Measurements from ENCODE around the gene GDAP1L1. TPM values are rescaled to one million over a fixed set of nuclear protein-coding genes. Genes with fewer than 3 reads are reported as not detected.

Gene GDAP1L1
- total RNA-seq, 4 donors from 2014 or later, result 0.41 TPM; not detected in 3

DNA sequence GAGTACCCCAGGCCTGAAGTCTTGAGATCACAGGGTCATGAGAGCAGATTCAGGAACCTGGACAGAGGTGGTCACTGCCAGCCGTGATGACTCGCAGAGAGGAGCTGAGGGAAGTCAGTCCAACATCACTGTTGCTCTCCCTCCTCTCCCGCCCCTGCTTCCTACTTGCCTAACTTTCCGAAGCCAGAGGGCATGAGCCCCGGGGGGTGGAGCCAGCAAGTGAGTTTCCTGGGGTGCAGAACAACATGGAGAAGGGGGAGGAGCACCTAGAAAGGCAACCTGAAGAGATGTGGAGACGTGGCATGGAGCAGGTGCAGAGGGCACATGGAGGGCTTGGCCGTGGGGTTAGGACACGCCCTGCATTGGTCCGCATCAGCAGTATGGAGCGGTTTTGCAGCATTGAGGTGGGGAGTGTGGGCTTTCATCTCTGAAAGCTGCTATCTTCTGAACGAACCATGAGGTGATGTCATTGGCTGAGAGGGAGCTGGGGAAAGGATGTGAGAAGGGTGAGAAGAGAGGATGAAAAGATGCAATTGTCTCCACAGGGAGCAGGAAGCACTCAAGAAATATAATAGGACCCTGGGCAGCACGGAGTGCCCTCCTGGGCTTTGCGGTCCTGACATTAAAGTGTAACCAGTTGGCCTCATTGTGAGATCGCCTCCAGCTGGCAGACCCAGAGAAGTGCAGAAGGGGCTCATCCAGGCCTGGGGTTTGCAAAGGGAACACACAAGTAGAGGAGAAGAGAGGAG lies 25.0 kb downstream of the GDAP1L1 start:
- H3K27me3 ChIP-seq, result no peaks in the 10 kb centered on the region
- H3K4me3 ChIP-seq, result no peak overlapping the region
- H3K9me3 ChIP-seq, result no peaks in the 10 kb centered on the region
- intact Hi-C loops (cut with DNase I; ENCODE audit: low total_unique reads), result no loop called here
- no peak for DNase-seq
- TF ChIP-seq, protein P1, sequence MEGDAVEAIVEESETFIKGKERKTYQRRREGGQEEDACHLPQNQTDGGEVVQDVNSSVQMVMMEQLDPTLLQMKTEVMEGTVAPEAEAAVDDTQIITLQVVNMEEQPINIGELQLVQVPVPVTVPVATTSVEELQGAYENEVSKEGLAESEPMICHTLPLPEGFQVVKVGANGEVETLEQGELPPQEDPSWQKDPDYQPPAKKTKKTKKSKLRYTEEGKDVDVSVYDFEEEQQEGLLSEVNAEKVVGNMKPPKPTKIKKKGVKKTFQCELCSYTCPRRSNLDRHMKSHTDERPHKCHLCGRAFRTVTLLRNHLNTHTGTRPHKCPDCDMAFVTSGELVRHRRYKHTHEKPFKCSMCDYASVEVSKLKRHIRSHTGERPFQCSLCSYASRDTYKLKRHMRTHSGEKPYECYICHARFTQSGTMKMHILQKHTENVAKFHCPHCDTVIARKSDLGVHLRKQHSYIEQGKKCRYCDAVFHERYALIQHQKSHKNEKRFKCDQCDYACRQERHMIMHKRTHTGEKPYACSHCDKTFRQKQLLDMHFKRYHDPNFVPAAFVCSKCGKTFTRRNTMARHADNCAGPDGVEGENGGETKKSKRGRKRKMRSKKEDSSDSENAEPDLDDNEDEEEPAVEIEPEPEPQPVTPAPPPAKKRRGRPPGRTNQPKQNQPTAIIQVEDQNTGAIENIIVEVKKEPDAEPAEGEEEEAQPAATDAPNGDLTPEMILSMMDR (IDR thresholded peaks at IDR 0.05), result no peak
- TF ChIP-seq POLR2A (IDR thresholded peaks at IDR 0.05), result no peak
- no peaks in the 10 kb centered on the region for H3K4me1 ChIP-seq
- H3K27ac ChIP-seq, result no peak overlapping the region
- no peaks in the 10 kb centered on the region for H3K36me3 ChIP-seq

- Histone ChIP-seq H3K9me3 (no peaks in the 10 kb centered on the region), H3K27me3 (no peaks in the 10 kb centered on the region), H3K36me3 (no peaks in the 10 kb centered on the region), H3K4me1 (no peaks in the 10 kb centered on the region), H3K27ac (no peak overlapping the region), H3K4me3 (no peak overlapping the region)
- TF ChIP-seq POLR2A (IDR thresholded peaks at IDR 0.05), result no peak
- TF ChIP-seq, protein P1 (IDR thresholded peaks at IDR 0.05), result no peak
- no peak for DNase-seq
- intact Hi-C loops (cut with DNase I; ENCODE audit: low total_unique reads), result no loop called here
These were observed 26.4 kb downstream of the GDAP1L1 start for GRCh38 chr20:44273231-44274215.

GRCh38 chr20:44274303-44275017 lies 27.4 kb downstream of the GDAP1L1 start:
- no peak for TF ChIP-seq POLR2A (IDR thresholded peaks at IDR 0.05)
- TF ChIP-seq, protein P1 (IDR thresholded peaks at IDR 0.05), result no peak
- H3K4me1 ChIP-seq, result no peaks in the 10 kb centered on the region
- H3K27me3 ChIP-seq, result no peaks in the 10 kb centered on the region
- no peaks in the 10 kb centered on the region for H3K9me3 ChIP-seq
- no peak overlapping the region for H3K4me3 ChIP-seq
- H3K36me3 ChIP-seq, result no peaks in the 10 kb centered on the region
- DNase-seq, result no peak
- intact Hi-C loops (cut with DNase I; ENCODE audit: low total_unique reads), result no loop called here
- no peak overlapping the region for H3K27ac ChIP-seq

- TF ChIP-seq, protein P1 (IDR thresholded peaks at IDR 0.05), result no peak
- no peak for TF ChIP-seq POLR2A (IDR thresholded peaks at IDR 0.05)
- DNase-seq, result no peak
- H3K27ac ChIP-seq, result no peak overlapping the region
- no peaks in the 10 kb centered on the region for H3K27me3 ChIP-seq
- no peaks in the 10 kb centered on the region for H3K9me3 ChIP-seq
- H3K4me1 ChIP-seq, result no peaks in the 10 kb centered on the region
- H3K36me3 ChIP-seq, result no peaks in the 10 kb centered on the region
- H3K4me3 ChIP-seq, result no peak overlapping the region
- intact Hi-C loops (cut with DNase I; ENCODE audit: low total_unique reads), result no loop called here
These were observed 32.1 kb downstream of the GDAP1L1 start for GRCh38 chr20:44279228-44279627.

Measured in uterus (tissue), 4 donors.